GM12874 (cell line): ENCODE results near the gene HNRNPA0.

Source experiments
- TF ChIP-seq, protein P1 (sequence below): IDR thresholded peaks from 2 replicates; pipeline ENCODE4 v1.5.1; 2011; ENCODE audit warnings: low read depth, mild to moderate bottlenecking, control low read depth, low read length, moderate library complexity; ENCODE audit not compliant: insufficient read depth

HNRNPA0 gene

DNA sequence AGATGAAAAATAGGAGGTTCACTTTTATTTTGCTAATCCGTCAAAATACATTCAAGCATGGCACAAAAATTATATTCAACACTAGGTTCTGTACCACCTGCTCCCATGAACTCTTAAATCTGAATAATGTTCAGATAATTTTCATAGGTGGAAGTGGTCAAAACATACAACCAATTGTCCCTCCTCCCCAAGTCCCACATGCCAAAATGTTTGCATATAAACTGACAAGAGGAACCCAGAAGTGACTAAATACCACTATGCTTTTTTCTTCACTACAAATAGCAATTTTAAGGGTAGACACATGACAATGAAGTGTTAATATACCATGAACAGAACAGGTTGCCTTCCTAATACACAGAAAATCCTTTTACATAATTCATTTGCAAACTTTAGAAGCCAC is 3.7 kb downstream of the HNRNPA0 start:
- TF ChIP-seq, protein P1, sequence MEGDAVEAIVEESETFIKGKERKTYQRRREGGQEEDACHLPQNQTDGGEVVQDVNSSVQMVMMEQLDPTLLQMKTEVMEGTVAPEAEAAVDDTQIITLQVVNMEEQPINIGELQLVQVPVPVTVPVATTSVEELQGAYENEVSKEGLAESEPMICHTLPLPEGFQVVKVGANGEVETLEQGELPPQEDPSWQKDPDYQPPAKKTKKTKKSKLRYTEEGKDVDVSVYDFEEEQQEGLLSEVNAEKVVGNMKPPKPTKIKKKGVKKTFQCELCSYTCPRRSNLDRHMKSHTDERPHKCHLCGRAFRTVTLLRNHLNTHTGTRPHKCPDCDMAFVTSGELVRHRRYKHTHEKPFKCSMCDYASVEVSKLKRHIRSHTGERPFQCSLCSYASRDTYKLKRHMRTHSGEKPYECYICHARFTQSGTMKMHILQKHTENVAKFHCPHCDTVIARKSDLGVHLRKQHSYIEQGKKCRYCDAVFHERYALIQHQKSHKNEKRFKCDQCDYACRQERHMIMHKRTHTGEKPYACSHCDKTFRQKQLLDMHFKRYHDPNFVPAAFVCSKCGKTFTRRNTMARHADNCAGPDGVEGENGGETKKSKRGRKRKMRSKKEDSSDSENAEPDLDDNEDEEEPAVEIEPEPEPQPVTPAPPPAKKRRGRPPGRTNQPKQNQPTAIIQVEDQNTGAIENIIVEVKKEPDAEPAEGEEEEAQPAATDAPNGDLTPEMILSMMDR: no peak

DNA sequence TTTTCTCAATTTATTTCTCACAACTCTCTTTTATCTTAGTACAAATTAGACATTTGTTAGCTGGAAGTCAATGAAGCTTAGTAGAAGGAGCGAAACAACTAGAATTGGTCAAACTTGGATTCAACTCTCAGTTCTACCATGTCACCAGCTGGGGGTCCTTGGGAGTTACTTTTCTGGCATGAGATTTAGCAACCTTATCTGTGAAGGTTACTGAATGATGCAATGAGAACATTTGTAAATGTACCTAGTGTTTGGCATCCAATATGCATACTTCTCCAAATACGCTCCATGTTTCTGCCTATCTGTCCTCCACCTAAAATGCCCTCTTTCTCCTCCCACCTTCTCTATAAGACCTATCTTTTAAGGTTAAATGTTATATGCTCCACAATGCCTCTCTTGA is 6.3 kb downstream of the HNRNPA0 start:
- TF ChIP-seq, protein P1: no peak

DNA sequence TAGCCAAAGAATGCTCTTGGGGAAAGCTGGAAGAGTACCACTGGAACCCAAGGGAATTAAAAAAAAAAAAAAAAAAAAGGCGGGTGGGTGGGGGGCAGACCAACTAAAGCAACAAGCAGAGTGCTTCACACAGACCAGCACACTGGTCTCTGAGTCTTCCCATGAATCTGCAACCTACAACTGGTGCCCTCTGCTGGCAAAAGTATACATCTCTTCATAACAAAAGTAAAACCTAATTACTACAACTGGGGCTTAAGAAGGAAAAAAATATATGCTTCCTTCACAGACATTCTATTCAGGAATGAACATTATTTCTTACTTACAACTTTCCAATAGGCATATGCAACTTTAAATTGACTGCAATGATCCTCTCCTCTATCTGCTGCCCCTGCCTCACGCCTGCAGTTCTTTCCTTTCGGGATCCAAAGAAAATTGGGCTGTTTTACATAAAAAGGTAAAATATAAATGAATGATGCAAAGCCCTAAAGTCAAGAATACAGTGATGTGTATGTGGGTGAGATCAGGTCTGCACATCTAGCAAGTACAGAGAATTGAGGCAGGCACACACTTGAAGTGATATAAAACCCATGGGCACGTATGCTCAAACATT is 11.0 kb downstream of the HNRNPA0 start:
- TF ChIP-seq, protein P1: peak; percentile 54

DNA sequence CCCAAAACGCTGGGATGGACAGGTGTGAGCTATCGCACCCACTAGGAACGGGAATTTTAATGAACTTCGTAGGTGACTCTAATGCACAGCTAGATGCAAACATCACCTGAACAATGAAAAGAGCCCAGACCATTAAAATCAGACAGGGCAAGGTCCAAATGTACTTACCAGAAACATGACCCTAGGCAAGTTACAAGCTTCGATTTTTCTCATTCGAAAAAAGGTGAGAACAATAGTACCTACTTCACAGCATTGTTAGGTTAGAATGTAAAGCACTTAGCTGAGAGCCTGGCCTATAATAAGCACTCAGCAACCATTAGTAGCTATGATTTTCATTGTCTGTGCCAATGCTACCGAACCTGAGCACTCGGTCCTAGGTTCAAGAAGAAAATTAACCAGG is 12.4 kb downstream of the HNRNPA0 start:
- TF ChIP-seq, protein P1: no peak

DNA sequence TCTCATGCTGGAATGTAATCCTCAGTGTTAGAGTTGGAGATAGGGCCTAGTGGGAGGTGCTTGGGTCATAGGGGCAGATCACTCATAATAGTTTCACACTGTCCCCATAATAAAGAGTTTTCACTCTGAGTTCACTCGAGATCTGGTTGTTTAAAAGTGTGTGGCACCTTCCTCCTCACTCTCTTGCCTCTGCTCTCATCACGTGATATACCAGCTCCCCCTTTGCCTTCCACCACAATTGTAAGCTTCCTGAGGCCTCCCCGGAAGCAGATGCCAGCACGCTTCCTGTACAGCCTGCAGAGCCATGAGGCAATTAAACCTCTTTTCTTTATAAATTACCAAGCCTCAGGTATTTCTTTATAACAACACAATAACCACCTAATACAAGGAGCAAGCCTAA is 14.4 kb downstream of the HNRNPA0 start:
- TF ChIP-seq, protein P1: no peak

DNA sequence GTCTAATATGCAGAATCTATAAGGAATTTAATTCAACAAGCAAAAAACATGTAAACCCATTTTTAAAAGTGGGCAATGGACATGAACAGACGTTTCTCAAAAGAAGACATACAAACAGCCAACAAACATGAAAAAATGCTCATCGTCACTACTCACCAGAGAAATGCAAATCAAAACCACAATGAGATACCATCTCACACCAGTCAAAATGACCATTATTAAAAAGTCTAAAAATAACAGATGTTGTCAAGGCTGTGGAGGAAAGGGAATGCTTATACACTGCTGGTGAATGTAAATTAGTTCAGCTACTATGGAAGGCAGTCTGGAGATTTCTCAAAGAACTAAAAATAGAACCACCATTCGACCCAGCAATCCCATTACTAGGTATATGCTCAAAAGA is 15.2 kb downstream of the HNRNPA0 start:
- TF ChIP-seq, protein P1: no peak

DNA sequence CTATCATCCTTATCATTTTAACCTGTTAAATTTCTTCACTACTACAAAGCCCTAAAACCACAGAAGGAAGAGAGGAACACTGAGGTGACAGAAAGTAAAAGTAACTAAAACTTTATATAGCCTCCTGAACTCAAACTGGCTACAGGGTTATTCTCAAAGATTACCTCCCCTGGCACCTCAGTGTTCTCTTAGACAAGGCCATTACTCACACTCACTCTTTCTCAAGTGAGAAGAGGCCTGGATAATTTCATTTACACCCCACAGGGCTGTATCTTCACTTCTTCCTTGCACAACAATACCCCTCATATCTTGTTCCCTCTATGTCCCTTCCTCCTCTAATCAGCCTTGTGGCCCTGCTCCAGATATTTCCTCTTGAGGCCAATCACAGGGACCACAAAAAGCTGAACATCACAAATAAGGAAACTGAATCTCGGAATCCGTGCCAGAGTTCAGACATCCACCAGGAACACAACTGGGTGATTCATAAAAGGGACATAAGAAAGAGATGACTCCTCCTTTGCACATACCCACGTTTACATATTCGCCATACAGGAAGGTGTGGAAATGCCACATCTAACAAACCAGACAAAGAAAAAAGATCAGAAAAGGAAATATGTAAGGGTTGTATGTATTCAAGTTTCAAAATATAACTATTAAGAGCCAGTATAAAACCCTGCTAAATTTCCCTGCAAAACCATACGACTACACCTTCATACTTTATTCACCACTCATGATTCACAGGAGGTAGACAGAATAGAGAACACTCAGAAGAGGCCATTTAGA is 16.6 kb downstream of the HNRNPA0 start:
- TF ChIP-seq, protein P1: no peak
